Embryonic facial prominence (tissue), 1 donor: ENCODE measurements around the gene GPR176.
"Not testable (repeated sequence)": the region's sequence is repeated elsewhere in the genome, so short reads cannot be mapped to it uniquely, and the experiment has no call there.

Experiments used
- DNase-seq: peaks from one replicate; pipeline ENCODE4 v3.0.0-alpha.2; 2016; ENCODE audit errors: extremely low spot score

GPR176 gene

DNA sequence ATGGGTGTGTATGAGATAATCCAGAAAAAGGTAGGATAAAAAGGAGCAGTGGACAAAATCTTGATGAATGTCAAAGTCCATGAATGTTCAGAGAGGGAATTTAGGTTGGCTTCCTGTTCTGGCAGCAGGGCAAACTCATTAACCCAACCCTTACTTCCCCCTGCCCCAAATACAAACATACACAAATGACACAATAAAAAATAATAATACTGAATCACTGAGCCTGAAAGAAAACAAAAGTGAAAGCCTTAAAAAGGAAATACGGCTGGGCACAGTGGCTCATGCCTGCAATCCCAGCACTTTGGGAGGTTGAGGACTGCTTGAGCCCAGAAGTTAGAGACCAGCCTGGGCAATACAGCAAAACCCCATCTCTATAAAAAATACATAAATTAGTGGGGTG is 62.9 kb downstream of the GPR176 start:
- DNase-seq: no peak

DNA sequence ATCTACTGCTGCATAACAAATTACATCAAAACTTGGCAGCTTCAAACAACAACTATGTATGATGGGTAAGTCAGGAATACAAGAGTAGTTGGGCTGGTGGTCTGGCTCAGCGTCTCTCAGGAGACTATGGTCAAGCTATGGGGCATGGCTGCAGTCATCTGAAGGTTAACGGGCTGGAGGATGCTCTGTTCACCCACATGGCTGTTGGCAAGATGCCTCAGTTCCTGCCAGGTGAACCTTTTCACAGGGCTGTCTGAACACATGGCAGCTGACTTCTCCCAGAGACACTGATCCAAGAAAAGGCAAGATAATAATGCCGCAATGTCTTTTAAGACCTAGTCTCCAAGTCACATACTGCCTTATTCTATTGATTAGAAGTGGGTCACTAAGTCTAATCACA is 63.7 kb downstream of the GPR176 start:
- no peak for DNase-seq

DNA sequence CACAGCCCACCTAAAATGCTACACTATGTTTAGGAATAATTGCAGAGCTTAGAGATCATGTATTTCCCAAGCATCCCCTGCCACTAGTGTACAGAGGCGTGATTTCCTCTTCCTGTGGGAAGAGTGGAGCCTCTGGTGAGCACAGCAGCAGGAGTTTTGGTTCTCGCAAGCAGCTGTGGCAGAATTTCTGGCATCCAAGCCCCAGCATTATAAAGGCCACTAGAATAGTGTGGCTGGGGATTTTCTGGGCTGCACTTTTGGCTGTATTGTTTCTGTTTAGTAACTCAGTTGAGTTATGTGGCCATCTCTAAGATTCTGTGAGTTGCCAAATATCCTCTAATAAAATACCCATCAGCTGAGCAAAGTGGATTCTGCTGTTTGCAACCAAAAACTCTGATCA is 64.7 kb downstream of the GPR176 start:
- no peak for DNase-seq

DNA sequence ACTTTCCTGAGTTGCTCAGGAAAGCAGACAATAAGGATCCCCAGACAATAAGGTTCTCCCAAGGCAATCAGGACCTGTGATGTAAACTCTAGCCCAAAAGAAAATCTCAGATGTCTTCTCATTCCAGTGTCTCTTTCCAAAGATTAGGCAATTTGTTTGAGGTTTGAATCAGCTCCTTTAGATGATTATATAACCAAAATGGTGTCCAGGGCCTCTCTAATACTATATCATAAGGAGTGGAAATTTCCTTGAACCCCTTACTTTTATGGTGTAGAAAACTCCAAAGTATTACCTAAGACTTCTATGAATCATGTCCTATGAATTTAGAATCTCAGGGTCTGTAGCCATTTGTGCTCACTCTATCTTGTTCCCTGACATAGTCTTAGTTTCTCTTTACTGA is 65.9 kb downstream of the GPR176 start:
- DNase-seq: no peak

DNA sequence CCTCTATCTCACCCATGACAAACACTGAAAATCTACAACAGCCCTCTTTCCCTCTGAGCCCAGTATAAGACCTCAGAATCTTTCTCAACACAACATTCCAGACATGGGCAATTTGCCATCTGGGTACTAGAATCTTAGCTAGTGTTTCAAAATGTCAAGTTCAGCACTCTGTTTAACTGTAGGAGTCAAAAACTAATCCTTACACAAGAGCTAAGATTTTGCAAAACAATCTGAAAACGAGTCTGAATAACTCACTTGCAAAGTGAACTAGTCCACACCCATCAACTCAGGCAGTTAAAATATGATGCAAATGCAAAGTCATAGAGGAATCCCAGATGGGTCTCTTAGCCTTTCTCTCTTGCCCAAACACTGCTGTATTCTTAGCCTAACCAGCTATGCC is 67.8 kb downstream of the GPR176 start:
- no peak for DNase-seq

DNA sequence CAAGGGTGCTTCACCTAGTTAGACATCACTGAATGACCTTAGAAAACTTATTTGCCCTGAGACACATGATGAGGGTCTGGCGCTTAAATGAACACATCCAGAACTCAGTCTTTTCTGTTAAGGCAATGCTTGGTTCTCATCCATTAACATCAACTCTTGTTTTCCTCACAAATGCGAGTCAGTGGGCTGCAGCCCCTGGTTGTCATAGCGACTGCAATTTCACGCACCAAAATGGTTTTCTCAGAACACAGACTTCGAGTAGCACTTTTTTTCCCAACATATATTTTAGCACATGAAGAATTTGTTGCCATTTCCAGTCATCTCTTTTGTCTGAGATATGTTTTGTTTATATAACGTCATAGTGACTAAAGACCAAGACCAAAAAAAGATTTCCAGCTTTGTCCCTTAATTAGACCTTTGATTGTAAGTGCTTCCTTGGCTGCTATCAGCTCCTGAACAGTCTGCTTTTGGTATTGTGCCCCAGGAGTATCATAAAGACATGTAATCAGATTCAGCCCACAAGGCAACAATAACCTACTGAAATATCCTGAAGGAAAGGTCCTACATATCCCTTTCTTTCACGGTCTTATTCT is 68.5 kb downstream of the GPR176 start:
- no peak for DNase-seq

DNA sequence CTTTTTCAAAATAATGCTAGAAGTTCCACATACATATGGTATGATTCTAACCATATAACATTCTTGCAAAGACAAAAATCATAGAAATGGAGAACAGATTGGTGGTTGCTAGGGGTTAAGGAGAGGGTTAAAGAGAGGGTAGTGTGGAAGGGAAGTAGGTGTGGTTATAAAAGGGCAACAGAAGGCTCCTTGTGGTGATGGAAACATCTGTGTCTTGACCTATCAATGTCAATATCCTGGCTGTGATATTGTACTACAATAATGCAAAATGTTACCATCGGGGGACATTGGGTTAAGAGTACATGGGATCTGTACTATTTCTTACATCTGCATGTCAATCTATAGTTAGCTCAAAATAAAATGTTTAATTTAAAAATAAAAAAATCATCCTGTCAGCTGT is 69.6 kb downstream of the GPR176 start:
- no peak for DNase-seq

DNA sequence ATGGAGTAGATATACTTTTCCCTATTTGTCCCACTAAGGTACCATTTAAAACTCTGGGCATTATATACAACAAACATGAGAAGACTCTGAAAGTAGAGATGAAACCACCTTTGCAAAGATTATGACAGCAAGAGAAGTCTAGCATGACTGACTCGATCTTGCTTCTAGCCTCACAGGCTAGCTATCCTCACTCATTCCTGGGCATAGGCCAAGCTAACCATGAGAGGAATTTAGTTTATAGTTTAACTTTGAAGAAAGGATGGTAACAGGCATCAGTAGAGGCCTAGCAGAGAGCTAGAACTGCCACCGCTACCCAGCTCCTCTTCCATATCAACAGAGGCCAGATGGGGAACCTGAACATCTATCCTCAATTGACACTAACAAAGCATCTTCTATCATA is 74.0 kb downstream of the GPR176 start:
- DNase-seq: no peak

DNA sequence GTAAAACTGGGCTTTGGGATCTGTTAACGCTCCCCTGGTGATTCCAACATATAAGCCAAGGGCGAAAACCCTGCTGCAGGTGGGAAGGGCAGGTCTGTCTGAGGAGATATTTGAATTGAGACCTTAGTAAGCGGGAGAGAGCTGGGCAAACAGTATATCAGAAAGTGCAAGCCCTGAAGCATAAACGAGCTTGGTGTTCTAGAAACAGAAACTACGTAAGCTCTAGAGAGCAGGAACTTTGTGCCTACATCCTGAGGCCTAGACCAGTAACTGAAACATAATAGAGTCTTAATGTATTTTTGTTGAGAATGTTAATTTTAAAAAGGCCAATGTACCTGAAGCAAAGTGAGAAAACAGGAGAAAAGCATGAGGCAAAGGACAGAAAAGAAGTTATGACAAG is 74.5 kb downstream of the GPR176 start:
- no peak for DNase-seq

DNA sequence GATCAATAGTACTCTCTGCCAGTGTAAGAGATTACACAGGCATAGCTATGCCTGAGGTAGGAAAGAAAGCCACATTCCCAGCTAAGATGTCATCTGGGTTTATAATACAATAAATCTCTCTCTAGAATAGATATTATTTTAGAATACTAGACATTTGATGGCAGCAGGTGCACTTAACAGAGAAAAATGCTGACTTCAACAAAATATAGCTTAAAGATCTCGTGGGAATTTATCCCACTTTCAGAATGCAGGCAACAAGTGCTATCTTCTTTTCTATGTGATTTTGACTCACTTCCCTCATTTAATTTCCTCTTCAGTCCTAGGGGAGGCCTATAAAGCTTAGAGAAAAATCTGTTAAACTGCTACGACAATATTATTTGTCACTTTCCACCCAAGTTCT is 76.5 kb downstream of the GPR176 start:
- DNase-seq: no peak

DNA sequence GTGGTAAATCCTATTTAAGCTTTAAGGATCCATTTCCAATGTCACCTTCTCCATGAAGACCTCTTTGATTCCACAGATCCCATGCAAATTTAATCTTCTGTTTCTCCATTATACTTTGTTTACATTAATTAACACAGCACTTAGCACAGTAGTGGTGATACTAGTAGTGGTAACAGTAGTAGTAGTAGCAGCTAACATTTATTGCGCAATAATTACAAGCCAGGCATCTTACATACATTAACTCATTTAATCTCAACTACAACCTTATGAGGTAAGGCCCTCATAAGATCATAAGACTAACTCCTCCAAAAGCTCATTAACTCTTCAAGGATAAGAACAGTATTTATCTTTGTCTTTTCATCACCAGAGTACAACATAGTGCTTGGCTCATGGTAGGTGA is 82.6 kb downstream of the GPR176 start:
- no peak for DNase-seq

DNA sequence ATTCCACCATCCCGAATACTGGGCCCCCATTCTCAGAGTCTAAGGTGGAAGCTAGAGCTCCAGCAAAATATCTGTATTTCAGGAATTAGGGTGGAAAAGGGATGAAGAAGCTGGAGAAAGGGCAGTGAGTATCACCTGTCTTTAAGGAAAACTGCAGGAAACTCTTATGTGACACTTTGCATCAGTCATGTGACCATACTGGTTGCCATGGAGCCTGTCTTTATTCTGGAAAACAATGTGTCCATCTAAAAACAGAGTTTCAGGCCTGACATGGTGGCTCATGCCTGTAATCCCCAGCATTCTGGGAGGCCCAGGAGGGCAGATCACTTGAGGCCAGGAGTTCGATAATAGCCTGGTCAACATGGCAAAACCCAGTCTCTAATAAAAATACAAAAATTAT is 84.5 kb downstream of the GPR176 start:
- no peak for DNase-seq

DNA sequence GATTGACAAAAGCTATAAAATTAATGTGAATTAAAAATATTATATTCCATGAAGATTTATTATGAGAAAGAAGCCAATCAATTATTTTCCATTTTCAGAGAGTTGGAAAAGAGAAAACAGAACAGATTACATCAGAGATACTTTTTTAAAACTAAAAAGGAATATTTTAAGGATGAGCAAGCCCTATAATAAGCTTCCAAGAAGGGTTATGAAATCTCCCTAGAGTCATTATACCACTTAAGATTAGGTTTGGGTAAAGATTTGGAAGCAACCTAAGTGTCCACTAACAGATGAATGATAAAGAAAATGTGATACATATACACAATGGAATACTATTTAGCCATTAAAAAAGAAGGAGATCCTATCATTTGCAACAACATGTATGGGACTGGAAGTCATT is 85.8 kb downstream of the GPR176 start:
- DNase-seq: no peak

DNA sequence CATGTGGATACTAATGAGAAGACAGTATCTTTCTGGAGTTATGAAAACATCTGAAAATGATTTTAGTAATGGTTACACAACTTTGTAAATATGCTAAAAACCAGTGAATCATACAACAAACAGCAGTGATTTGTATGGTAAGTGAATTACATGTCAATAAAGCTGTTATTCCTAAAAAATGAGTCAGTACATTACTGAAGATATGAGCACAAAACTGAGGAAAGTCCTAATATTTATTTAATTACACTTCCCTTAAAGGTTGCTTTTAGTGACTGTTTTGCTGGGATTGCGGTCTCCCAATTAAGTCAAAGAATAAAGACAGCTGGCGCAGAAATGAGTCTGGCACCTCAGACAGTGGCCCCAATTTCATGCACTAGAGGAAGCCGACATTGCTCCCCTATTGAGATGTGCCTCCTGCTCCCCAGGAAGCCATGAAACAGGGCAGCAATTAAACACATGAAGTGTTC is 86.5 kb downstream of the GPR176 start:
- DNase-seq: no peak

DNA sequence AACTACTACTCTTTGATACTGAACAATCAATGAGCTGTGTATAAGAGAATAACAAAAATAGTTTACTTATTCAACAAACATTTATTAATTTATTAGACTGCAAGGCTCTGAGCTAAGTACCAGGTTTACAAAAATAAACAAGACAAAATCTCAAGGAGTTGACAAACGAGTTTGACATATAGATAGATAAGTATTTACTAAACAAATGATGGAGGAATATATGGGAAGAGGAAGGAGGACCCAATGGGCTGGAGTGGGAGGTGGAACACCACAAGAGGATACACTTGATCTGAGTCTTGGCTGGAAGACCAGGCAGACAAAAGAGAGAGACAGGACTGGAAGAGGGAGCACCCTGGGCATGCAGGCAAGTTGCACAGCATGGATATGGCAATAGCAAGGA is 89.9 kb downstream of the GPR176 start:
- no peak for DNase-seq

DNA sequence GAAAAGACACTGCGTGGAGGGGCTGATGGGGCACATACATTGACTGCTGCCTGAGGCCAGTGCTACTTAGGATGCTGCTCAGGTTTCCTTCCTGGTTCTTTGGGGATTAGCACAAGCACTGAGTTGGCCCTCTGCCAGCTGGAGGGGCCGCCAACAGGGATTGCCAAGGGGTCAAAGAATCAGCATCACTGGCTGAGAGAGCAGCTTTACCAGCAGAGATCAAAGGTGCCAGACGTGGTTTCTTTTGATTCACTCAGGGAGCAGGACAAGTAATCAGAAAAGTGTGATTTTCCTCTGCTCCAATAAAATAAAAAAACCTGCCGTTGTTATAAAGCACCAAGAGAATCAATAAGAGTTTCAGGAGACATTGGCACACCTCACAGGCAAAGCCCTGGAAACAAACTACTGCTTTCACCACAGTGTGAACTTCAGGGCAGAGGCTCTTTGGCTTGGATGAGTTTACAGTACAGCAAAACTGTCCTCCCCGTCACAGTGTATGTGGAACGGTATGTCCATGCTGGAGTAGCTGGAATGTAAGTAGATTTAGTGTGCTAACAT is 91.6 kb downstream of the GPR176 start:
- DNase-seq: no peak

DNA sequence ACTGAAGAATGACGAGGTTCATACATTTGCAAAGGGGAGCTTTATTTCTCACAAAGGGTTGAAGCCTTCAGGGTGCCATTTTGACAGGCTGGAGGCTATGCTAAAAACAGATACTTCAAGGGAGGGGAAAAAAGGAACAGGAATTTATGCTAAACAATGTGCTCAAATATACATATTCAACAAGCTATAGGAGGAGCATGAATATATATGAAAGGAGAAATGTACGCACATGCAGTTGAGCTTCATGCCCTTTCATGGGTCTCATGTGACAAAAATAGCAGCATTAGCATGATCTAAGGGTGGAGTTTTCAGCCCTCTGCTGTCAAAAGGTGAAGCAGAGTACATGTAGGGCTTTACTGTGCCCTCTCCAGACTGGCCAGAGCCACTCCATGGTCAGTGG is 93.1 kb downstream of the GPR176 start:
- DNase-seq: no peak

DNA sequence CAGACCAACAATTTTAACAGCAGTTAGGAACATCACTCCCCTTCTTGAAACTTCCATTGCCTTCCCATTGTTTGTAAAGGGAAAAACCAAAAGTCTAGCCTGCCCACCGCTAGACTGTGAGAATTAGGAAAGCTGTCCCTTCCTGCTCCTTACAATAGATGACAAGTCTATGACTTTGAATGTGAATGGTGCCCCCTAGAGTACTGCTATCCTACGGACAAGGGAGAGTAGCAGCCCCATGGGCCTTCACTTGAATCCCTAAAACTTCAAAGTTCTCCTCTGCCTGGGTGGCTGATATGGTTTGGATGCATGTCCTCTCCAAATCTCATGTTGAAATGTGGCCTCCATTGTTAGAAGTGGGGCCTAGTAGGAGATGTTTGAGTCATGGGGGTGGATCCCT is 96.4 kb downstream of the GPR176 start:
- DNase-seq: no peak

DNA sequence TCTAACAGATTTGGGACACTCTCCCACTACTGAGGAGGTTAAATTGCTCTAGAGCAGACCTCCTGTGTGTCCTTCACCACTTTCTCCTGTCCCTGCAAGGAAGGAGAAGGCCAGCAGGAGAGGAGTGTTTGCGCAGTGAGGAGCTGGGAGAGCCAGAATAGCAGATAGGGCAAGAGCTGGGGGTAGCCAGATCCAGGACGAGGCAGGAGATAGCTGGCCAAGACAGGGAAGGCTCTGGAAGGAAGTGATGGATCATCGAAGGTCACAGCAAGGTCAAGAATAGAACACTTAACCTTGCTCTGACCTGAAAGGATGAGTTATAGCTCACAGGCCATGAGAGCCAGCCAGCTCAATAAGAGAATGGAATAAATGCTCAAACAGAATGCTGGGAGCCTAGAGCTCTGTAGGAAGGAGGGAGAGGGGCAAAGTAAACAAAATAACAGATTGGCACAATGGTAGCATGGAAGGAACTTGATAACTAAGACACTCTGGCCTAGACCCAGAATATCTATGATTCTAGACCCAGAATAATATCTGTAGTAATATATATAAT is 99.9 kb downstream of the GPR176 start:
- no peak for DNase-seq

DNA sequence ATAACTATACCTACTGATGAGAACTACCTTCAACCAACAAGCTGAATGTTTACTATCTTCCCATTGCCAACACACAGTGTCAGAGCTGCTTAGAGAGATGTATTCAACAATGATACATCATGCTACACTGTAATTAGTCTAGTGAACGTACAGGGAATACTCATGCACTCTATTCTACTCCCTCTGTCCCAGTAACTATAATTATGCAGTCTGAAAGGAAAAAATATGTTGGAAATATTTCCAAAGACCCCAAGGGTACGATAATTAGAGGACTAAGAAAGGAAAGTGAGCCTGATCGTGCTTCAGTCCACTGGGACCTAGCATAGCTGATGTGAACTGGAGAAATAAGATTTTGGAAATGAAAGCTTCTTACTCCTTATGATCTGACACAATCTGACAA is 100.5 kb downstream of the GPR176 start:
- no peak for DNase-seq

DNA sequence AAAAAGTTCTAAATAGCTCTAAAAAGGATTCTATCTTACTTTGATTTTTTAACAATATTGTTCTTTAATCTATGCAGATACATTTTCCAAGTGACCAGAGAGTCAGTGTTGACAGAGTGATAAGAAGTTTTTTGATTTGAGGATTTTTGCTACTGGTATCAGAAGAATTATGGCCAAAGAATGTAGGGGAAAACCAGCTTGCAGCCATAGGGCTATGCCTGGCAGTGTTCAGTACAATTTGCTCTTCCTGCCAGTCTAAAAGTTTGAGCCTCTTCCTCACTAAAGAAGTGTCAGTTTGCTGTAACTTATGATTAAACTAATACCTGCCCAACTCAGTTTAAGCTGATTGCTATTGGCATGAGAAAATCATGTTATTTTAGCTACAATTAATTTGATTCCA is 102.2 kb downstream of the GPR176 start:
- no peak for DNase-seq

DNA sequence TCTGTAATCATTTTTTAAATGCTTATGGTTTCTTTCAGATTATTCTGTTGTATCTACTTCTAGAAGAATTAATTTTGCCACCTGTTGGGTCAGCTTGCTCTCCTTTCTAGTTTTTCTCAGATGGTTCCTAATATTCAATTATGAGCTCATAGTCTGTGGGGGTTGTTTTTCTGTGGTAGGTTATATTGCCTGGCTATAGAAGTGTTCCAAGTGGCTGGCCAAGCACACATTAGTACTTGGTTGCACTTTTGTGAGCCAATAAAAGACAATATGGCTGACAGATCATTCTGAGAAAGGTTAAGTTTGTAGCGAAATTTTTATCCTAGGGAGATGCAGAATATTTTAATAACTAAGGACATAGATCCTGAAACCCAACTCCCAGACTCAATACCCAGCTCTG is 105.6 kb downstream of the GPR176 start:
- DNase-seq: no peak

DNA sequence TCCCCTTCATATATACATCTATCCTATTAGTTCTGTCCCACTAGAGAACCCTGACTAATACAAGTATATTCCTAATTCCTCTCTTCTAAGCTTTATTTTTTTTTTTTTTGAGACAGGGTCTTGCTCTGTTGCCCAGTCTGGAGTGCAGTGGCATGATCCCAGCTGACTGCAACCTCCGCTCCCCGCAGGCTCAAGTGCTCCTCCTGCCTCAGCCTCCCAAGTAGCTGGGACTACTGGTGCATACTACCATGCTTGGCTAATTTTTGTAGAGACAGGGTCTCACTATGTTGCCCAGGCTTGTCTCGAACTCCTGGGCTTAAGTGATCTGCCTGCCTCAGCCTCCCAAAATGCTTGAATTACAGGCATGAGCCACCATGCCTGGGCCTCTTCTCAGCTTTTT is 107.4 kb downstream of the GPR176 start:
- DNase-seq: not testable (repeated sequence)

DNA sequence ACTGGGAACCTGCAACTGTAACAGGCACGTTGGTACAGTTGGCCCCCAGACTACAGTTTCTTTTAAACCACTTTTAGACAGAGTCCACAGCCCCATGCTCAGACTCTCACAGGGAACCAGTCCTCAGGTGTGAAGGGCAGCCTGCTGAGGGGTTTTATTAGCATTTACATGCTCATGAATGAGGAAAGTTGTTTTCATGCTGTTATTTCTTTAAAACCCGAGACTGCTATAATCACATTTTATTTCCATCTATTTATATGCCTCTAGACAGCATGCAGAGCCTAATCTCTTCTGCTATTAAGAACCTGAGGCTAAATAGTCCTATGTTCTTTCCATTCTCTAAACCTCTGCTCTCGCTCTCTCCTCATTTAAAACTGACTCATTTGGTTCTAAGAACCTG is 111.2 kb downstream of the GPR176 start:
- DNase-seq: no peak
